HG03439 (cell line): ENCODE data around the gene ACTBL2.
"Not testable (repeated sequence)": the region's sequence is repeated elsewhere in the genome, so short reads cannot be mapped to it uniquely, and the experiment has no call there.

Experiments
- ATAC-seq: cut with Tn5 transposase; IDR thresholded peaks from one replicate; pipeline ENCODE4 v1.9.1; 2021; ENCODE audit warnings: mild to moderate bottlenecking, moderate library complexity; ENCODE audit not compliant: unreplicated experiment

ACTBL2 gene

DNA sequence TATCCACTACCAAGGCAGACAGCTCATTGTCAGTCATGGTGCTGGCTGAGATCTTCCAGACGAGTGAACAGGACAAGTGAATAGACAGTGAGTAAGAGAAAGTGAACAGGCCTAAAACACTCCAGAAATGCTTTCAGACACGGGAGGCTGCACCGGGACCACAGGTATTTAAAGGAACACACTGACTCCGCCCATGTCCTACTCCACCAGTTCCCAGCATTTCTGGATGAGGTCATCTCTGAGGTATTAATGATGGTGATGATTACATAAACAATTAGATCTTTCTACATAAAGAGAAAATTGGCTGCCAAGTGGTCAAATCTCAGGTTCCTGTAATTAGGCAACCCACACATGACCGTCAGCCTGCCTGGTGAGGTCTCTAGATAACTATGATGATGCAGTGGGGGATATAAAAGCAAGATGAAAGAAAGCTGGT lies at the start of gene ACTBL2:
Gene ACTBL2, minus strand, starts transcription at position 141 of the 436 bp plus-strand sequence. Its CDS starts 104 bp downstream, at position 37.
- no peak for ATAC-seq

DNA sequence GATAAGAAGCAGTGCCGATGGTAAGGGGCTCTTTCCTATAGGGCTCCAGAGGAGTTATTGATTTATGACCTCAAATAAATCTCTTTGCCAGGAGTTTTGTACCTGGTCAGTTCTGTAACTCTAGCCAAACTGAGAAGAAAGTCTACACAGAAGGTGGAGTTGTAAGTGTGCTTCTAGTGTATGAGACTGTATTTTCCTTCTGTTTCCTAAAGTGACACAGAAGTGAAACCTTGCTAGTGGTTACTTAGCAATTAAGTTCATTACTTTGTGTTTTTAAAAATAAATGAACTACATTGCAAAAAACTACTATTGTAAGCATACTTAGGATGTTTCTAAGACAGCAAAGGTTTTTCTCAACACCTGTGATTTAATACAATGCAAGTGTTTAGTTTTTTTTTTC lies 48.7 kb upstream of the ACTBL2 start:
- no peak for ATAC-seq

DNA sequence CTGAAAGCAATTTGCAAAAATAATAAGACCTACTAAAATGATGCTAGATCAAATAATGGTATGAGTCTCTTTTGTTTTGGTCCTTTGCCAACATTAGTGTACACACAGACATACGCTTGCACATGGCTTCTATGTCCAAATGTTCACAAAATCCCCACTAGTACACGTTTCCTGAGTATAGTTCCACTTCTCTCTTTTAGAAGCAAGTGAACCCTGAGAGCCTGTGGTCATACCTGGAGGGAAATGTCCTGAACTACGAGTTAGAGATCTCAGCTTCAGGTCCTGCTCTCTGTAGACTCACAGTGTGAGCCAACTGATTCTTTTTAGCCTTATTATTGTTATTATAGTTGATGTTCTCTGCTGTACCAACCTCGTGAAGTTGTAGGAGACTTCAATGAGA lies 47.3 kb upstream of the ACTBL2 start:
- ATAC-seq: no peak

DNA sequence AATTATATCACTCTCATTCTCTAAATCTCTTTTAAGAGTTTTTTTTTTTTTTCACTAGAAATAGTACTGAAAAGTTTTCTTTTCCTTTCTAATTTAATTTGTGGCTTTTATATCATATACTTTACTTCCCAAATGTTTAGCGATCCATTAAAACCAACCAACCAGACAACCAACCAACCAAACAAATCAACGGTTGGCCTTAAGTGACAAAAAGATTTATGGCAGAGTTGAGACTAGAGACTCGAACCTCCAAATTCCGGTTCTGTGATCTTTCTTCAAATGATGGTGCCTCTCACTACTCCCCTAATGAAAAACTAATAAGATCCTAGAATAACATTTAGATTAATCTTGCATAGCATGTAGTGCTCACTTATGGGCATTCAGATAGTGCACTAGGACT lies 45.3 kb upstream of the ACTBL2 start:
- no peak for ATAC-seq

DNA sequence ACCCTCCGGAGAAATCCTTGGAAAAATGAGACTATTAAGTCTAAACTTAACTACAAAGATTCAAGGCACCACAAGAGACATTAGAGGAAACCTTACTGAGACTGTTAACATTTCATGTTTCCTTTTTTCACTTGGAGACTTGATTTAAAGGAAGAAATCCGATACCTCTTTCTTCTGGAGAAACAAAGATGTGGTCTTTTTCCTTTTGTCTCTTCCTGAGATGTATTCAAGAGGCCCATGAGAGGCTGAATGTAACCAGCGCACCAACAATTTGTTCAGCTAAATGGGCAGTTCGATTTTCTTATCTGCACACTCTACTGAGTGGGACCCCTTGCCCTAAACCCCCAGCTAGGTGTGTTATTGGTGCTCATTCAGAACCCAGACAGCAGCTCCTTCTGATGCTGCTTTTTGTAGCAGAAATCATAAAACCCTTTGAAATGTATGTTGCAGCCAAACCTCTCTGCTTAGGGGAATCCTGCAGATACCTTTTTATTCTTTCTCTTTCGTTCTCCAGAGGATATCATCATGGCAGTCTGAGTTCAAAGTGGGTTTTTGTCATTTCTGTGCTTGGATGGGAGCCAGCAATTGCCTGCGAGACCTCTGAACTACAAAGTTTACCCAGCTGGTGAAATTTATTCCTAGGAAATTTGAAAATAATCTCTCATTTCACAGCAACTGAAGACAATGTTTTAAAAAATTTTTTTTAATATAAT lies 41.9 kb upstream of the ACTBL2 start:
- no peak for ATAC-seq

DNA sequence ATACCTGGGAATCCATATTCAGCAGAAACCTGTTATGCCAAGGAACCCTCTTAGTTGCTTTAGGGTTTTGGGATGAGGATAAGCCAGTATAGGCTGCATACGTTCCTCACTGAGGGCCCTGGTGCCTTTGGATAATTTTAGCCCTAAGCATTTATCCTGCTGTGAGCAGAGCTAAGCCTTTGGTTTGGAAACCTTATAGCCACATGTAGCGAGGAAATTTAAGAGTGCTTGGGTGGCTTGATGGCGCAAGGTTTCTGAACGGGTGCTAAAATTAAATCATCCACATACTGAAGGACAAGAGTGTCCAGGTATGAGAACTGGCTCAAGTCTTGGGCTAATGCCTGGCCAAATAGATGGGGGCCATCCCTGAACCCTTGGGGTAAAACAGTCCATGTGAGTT lies 39.9 kb upstream of the ACTBL2 start:
- ATAC-seq: not testable (repeated sequence)

DNA sequence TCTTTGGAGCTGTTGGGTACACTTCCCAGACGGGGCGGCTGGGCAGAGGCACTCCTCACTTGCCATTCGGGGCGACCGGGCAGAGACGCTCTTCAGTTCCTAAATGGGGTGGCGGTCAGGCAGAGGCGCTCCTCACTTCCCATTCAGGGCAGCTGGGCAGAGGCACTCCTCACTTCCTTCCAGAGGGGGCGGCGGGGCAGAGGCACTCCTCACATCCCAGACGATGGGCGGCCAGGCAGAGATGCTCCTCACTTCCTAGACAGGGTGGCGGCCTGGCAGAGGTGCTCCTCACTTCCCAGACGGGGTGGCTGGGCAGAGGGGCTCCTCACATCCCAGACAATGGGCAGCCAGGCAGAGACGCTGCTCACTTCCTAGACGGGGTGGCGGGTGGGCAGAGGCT lies 35.8 kb upstream of the ACTBL2 start:
- not testable (repeated sequence) for ATAC-seq

DNA sequence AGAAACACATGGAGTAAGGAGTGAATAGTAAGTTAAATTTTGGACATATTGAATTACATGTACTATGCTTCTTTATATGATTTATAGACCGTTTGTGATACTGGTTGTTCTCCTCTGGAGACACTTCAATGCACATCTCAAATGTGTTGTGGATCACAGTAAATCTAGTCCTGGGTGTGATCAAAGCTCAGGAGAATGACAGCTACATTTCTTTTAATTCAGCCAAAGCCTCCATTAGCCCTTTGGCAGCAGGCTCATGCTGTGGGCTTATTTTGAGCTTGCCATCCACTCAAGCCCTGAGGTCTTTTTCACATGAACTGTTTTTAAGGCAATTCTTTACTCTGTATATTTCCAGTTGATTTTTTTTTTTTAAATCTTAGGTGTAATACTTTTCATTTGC lies 34.6 kb upstream of the ACTBL2 start:
- no peak for ATAC-seq

DNA sequence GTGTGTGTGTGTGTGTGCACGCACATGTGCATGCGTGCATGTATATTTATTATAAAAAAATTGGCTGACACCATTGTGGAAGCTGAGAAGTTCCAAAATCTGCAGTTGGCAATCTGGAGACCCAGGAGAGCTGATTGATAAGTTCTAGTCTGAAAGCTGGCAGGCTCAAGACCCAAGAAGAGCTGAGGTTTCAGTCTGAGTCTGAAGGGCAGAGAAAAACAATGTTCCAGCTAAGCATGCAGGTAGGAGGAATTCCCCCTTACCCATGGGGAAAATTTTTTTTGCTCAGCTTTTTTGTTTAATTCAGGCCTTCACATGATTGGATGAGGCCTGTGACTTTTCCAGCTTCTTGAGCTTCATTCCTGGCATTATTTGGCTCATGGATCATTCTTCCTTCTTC lies 31.2 kb upstream of the ACTBL2 start:
- no peak for ATAC-seq

DNA sequence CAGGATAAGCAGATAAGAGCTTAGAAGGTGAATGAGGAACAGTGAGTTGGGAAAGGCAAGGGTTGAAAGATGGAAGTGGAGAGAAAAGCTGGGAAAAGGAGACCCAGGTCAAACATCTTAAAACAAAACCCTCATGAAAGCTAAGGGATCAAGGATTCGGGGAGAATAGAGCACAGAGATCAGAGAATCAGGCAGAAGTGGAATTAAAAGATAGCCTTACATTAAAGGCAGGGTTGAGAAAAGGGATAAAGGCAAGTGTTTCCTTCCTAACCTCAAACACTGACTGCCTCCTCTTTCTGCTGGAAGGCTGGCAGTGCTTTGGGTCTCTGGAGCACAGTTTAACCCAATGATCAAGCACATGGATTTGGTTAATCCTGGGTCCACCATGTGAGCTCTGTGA lies 28.7 kb upstream of the ACTBL2 start:
- ATAC-seq: no peak

DNA sequence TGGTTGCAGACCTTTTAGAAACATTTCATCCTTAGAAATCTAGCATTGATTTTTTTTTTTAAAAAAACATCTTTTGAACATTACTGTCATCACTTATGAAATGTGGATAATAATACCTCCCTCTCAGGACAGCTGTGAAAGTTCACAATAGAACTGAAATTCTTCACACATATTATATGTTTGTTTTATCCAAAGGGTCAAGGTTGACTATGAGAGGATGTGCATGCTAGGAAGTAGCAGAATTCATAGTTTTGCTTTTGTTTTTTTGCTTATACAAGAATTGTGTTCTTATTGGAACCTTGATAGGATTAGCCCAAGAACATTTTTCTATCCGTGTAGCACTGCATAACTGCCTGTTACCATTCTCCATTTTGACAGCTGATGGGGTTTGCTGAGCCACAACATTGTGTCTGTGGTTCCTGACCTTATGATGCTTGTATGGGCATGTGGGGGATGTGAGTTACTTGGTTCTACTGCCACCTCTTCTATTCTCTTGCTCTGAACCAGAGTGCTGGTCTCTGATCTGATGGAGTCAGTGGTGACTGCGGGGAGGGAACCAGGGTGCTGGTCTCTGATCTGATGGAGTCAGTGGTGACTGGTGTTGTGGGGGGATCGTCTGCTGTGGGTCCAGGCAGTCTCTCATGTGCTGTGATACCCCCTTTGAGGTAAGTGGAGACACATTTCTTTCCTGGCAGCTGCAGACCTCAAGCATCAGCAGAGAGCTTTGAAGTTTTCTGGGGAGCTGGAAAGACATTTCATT lies 27.1 kb upstream of the ACTBL2 start:
- no peak for ATAC-seq

DNA sequence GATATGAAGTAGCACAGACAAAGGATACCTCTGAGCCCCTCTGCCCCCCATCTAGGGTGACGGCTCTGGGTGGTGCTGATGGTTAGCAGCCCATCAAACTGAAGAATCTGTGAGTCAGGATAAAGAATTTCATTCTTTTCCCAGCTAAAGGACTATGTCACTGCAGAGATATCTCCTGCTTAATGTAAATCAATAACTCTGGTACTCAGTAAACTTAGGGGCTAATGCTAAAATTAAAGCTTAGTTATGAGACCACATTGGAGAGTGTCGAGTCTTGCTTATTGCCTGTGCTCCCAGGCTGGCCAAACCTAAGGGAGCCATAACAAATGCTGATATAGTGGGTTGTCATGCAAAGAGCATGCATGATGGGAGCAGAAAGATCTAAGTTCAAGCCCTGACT lies 25.6 kb upstream of the ACTBL2 start:
- no peak for ATAC-seq

DNA sequence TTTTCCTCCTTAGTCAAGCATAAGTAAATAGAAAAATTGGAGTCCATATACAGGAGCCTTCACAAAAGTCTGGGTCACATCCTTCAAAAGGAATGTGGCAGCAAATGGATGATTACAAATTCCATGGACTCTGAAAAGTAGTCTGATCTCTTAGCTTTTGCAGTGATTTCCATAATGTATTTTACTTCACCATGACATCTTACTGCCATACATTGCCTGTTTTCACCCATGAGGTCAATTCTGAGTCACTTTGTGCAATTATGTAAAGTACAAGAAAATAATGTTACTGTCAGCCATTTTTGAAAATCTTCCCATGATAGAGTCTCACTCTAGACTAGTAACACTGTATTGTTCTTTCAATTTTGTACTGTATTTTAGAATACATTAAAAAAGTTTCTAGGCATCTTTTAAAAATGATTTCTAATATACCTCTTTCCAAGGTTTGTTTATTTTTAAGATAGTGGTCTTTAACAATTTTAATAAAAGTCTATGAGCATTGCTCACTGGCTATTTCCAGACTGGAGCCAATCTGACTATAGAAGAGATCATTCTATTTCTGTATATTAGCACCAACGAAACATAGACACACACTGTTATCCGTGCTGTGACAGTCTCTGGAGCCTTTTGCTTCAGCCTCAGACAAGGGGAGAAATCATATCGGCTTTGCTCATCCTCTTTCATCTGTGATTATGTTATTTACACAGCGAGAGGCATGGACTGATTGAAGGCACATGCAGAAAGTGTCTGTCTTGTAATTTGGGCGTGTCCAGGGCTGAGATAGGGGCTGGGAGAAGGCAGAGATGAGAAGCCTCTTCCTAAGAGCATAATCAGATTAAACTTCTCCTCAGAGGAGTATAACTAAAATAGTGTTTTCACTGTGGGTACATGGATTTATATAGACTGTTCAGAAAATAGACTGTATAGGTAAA lies 22.9 kb upstream of the ACTBL2 start:
- ATAC-seq: no peak

DNA sequence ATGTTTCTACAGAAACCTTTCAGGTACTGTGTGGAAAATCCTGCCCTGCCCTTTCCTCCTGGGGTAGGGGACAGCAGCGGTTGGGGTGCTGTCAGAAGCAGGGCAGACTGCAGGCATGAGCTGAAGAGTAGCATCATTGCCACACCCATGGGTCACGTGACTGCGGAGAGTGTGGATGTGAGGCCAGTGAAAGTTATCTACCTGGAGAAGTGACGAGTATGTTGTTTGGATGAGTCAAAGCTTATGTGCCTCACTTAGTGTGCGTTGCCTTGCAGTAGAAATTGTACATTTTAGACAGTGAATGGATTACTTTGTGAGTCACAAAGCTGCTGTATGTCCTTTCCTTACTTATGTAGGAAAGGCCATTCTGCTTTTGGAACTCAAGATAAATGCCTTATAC lies 21.7 kb upstream of the ACTBL2 start:
- ATAC-seq: no peak

DNA sequence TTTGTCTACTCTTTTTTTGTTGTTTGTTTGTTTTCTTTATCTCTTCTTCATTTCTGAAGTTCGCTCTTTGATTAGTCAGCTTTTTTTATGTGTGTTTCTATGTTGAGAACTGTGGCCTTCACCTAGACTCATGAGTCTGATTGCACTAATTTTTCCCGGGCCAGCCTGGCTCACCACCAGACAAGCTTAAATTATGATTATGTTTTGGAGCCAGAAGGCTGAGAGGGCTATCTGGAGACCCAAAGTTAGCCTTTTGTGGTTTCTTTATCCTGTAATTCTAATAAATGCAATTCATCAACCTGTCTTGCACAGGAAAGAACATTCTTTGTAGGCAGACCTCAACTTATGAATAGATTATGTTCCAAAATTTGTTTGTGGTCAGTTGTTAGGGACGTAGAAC lies 20.8 kb upstream of the ACTBL2 start:
- ATAC-seq: no peak

DNA sequence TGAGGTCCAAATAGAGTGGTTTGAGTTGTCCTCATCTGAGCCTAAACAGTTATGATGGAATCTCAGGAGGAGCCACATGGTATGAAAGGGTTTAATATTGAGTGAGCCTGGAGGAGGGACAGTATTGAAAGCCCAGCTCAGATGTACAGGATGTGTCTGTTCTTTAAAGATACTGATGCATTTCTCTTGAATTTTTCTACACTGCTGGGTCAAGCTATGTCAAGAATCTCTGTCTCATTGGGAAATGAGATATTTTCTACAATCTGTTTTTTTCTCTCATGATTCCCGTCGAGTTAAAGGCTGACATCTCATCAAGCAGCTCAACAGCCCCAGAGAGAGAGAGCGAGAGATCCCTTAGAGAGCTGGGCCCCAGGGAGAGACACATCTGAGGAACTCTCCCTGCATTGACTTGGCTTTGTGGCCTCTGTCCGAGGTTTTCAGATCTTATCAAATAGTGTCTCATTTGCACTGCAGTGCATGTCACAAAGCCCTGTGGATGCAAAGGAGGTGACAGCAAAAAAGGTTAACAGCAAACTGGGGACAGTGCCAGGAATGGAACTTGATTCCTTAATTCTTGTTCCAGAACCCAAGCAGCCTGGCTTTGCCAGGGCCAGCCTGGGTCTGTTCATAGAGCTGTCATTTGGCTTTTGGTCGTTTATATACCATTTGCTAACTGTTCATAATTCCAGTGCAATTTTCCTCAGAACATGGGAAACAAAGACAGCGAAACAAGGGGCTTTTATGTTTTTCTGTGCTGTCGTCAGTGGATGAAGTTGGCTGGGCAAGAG lies 19.0 kb upstream of the ACTBL2 start:
- no peak for ATAC-seq

DNA sequence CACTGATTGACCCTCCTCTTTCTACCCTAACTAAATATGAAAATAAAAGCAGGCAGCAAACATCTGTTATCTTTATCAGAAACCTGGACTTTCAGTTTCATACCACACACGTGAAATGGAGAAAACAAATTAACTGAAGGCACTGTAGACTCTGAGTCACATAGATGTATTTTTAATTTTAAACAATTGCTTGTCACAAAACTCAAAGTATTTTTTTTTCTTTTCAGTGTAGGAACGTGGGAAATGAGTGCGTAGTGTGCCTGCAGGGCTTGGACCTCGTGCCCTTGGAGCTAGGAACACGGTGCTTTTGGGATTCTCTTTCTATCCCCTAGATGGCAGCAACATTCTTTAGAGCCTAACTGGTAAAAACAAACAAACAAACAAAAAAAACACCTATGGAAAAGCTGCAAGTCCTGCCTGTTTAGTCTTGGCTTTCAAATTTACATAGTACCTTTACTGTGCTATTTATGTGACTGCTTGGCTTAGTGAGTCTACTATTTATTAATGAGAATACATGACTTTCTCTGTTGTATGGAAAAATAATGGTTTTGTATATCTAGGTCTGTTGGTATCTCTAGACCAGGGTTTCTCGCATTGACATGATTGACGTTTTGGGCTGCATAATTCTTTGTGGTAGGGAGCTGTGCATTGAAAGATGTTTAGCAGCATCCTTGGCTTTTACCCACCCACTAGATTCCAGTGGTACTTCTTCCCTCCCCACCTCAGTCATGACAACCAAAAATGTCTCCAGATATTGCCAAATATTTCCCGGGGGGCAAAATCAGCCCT lies 16.8 kb upstream of the ACTBL2 start:
- ATAC-seq: peak; percentile 89

DNA sequence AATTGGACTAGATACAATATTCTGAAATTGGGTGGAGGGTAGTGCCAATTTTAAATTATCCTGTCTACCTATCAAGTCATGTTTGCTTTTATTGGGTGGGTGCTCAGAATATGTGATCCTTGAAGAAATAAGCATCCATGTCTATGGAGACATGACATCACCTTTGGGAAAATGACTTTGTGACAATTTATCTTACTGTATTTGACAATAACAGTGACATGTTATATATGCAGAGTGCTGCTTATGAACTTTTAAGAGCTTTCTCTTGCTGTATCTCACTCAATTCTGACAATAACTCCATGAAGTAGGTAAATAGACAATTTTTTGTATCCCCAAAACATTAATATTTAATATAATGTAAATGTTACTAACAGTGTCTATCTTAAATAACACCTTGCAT lies 15.1 kb upstream of the ACTBL2 start:
- ATAC-seq: no peak

DNA sequence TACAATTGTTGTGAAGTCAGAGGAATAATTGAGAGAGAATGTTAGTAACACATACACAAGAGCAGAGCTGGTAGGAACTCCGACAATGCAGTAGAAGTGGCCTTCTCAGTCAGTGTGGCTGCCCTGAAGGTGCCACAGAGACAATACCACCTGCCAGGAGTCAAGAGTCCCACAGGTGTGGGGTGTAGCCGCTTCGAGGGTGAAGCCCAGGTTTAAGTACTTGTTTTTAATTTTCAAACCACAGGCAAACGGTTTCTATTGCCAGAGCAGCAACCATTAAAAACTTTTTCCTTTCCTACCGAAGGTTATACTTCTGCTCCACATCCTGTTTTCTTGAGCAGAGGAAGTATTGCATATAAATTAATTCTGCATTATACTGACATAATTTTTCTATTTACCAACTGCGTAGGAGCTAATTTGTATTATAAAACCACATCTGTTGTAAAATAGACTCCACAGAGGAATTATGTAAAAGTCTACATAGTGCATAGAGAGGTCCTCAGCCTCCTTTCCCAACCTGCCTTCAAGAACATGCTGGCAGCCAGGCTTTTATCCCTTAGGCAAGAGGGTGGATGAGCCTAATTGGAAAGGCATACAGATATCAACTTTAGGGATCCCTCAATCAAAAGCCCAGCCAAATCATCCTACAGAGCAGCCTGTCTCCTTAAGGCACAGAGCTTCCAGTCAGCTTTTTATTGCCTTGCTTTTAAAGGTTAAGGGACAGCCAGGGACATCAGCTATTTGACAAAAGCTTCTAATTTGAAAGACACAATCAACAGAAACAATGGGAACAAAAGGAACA lies 12.9 kb upstream of the ACTBL2 start:
- no peak for ATAC-seq
